Hepatocyte (in vitro differentiated cells): Measurements from ENCODE around the gene DDX1.

Source experiments
- CTCF ChIP-seq: fragments of 200-600 bp; sonication (generic); IDR thresholded peaks from 2 replicates; pipeline ENCODE4 v1.5.1; 2016; ENCODE audit warnings: antibody characterized with exemption, mild to moderate bottlenecking; ENCODE audit not compliant: poor library complexity
- EZH2 ChIP-seq: fragments of 200-600 bp; sonication (generic); IDR thresholded peaks from 2 replicates; pipeline ENCODE4 v1.6.1; 2016; ENCODE audit warnings: antibody characterized with exemption, mild to moderate bottlenecking, borderline replicate concordance
- EZH2phosphoT487 ChIP-seq: fragments of 200-600 bp; sonication (generic); IDR thresholded peaks from one replicate; pipeline ENCODE4 v1.6.1; 2018; ENCODE audit warnings: antibody characterized with exemption, mild to moderate bottlenecking, low read depth, moderate library complexity; ENCODE audit not compliant: unreplicated experiment, severe bottlenecking

- TF ChIP-seq CTCF (no peak), EZH2 (no peak), EZH2phosphoT487 (no peak)
These were observed 32.4 kb downstream of the DDX1 start for GRCh38 chr2:15623898-15624541.
